ENCODE results near the gene XG.
"Not testable (repeated sequence)": the region's sequence is repeated elsewhere in the genome, so short reads cannot be mapped to it uniquely, and the experiment has no call there.

The XG gene

GRCh38 chrX:2751874-2752300 lies at the start of gene XG:
Gene XG, plus strand, starts transcription at chrX:2752040. Its CDS starts 235 bp downstream, at chrX:2752275.
- DNase-seq (ENCODE audit: low read depth in 2 of 2): not testable (repeated sequence)

GRCh38 chrX:2703991-2704369 lies 47.9 kb upstream of the XG start:
- DNase-seq (ENCODE audit: low read depth in 2 of 2): no peak

GRCh38 chrX:2705046-2705832 lies 46.6 kb upstream of the XG start:
- DNase-seq (ENCODE audit: low read depth in 2 of 2): no peak

- peak; percentile 72 to 73 for DNase-seq (ENCODE audit: low read depth in 2 of 2)
Observed at GRCh38 chrX:2707334-2707760, 44.5 kb upstream of the XG start.

- DNase-seq (ENCODE audit: low read depth in 2 of 2): no peak
Observed at GRCh38 chrX:2708021-2708420, 43.8 kb upstream of the XG start.

- no peak for DNase-seq (ENCODE audit: low read depth in 2 of 2)
Observed at GRCh38 chrX:2708592-2709188, 43.1 kb upstream of the XG start.

- no peak for DNase-seq (ENCODE audit: low read depth in 2 of 2)
Observed at GRCh38 chrX:2709556-2709955, 42.3 kb upstream of the XG start.

GRCh38 chrX:2710041-2710840 lies 41.6 kb upstream of the XG start:
- peak in 1 of 2 experiments; percentile 15 for DNase-seq (ENCODE audit: low read depth in 2 of 2)

- no peak for DNase-seq (ENCODE audit: low read depth in 2 of 2)
Observed at GRCh38 chrX:2711441-2711840, 40.4 kb upstream of the XG start.

GRCh38 chrX:2712428-2712827 lies 39.4 kb upstream of the XG start:
- no peak for DNase-seq (ENCODE audit: low read depth in 2 of 2)

GRCh38 chrX:2712890-2713840 lies 38.7 kb upstream of the XG start:
- no peak for DNase-seq (ENCODE audit: low read depth in 2 of 2)

- DNase-seq (ENCODE audit: low read depth in 2 of 2): no peak
Observed at GRCh38 chrX:2714551-2714950, 37.3 kb upstream of the XG start.

- no peak for DNase-seq (ENCODE audit: low read depth in 2 of 2)
Observed at GRCh38 chrX:2715066-2715600, 36.7 kb upstream of the XG start.

GRCh38 chrX:2717312-2717711 lies 34.5 kb upstream of the XG start:
- no peak for DNase-seq (ENCODE audit: low read depth in 2 of 2)

GRCh38 chrX:2718821-2719220 lies 33.0 kb upstream of the XG start:
- no peak for DNase-seq (ENCODE audit: low read depth in 2 of 2)

GRCh38 chrX:2719774-2720447 lies 31.9 kb upstream of the XG start:
- DNase-seq (ENCODE audit: low read depth in 2 of 2): no peak

- DNase-seq (ENCODE audit: low read depth in 2 of 2): no peak
Observed at GRCh38 chrX:2723286-2723879, 28.5 kb upstream of the XG start.

- not testable (repeated sequence) for DNase-seq (ENCODE audit: low read depth in 2 of 2)
Observed at GRCh38 chrX:2727264-2727663, 24.6 kb upstream of the XG start.

- no peak for DNase-seq (ENCODE audit: low read depth in 2 of 2)
Observed at GRCh38 chrX:2732076-2732475, 19.8 kb upstream of the XG start.

- DNase-seq (ENCODE audit: low read depth in 2 of 2): no peak
Observed at GRCh38 chrX:2732649-2733048, 19.2 kb upstream of the XG start.

Data from fibroblast of skin of left biceps (primary cell).